SU-DHL-6 (cell line): Measurements from ENCODE around the gene IQSEC2.

Experiments
- EZH2phosphoT487 ChIP-seq: fragments of 200-600 bp; sonication (generic), shearing (Covaris generic); conservative IDR thresholded peaks from 2 replicates; pipeline ENCODE4 v1.6.1; 2018; ENCODE audit warnings: mild to moderate bottlenecking, antibody characterized with exemption, low read length, moderate library complexity, mixed read lengths
- TF ChIP-seq, protein P1 (sequence below): fragments of 200-600 bp; sonication (generic); IDR thresholded peaks from one replicate; pipeline ENCODE4 v1.5.1; 2017; ENCODE audit warnings: antibody characterized with exemption, mild to moderate bottlenecking, low read length, moderate library complexity; ENCODE audit not compliant: insufficient read depth, poor library complexity, severe bottlenecking

DNA sequence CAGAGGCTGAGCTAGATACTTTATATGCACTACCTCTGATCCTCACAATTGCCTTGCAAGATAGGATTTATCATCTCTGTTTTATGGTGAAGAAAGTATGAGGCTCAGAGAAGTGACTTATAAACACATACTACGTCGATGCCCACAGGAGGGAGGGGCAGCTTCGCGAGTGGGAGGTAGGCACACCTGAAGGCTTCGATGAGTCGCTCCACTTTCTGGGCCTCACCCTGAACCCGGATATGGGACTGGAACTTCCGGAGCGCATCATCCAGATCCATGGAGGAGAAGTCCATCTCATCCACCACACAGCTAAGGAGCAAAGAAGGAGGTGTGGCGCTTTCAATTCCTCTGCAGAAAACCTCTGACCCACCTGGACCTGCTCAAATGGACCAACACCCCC is 33.5 kb downstream of the IQSEC2 start:
- TF ChIP-seq, protein P1, sequence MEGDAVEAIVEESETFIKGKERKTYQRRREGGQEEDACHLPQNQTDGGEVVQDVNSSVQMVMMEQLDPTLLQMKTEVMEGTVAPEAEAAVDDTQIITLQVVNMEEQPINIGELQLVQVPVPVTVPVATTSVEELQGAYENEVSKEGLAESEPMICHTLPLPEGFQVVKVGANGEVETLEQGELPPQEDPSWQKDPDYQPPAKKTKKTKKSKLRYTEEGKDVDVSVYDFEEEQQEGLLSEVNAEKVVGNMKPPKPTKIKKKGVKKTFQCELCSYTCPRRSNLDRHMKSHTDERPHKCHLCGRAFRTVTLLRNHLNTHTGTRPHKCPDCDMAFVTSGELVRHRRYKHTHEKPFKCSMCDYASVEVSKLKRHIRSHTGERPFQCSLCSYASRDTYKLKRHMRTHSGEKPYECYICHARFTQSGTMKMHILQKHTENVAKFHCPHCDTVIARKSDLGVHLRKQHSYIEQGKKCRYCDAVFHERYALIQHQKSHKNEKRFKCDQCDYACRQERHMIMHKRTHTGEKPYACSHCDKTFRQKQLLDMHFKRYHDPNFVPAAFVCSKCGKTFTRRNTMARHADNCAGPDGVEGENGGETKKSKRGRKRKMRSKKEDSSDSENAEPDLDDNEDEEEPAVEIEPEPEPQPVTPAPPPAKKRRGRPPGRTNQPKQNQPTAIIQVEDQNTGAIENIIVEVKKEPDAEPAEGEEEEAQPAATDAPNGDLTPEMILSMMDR = no peak
- TF ChIP-seq EZH2phosphoT487 = no peak
